Measurements from ENCODE around the gene GRM8.

DNA sequence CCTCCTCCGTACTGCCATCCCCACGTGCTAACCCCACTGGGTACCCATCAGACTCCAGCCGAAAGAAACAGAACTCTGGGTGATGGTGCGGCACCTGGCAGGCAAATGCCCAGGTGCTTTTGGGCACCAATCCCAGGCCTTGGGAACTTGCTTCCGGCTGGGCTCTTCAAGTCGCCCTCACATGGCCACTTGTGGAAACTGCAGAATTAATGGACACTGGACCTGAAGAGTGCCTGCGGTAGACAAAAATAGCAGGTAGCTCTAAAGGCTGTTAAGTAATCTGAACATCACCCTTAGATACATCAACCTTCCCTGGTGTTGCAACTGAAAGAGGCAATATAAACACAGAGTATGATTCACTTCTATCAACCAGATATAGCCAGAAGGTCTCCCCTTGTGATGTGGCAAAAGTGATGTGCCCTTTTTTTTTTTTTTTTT, 644.4 kb downstream of the GRM8 start:
- TF ChIP-seq, protein P1, sequence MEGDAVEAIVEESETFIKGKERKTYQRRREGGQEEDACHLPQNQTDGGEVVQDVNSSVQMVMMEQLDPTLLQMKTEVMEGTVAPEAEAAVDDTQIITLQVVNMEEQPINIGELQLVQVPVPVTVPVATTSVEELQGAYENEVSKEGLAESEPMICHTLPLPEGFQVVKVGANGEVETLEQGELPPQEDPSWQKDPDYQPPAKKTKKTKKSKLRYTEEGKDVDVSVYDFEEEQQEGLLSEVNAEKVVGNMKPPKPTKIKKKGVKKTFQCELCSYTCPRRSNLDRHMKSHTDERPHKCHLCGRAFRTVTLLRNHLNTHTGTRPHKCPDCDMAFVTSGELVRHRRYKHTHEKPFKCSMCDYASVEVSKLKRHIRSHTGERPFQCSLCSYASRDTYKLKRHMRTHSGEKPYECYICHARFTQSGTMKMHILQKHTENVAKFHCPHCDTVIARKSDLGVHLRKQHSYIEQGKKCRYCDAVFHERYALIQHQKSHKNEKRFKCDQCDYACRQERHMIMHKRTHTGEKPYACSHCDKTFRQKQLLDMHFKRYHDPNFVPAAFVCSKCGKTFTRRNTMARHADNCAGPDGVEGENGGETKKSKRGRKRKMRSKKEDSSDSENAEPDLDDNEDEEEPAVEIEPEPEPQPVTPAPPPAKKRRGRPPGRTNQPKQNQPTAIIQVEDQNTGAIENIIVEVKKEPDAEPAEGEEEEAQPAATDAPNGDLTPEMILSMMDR (IDR thresholded peaks at IDR 0.05; ENCODE audit: insufficient read depth, low read depth, low read length): peak; percentile 33
- no peak for TF ChIP-seq EZH2 (IDR thresholded peaks at IDR 0.05; ENCODE audit: insufficient read depth, low read length)

All from astrocyte (in vitro differentiated cells and primary cell).